Kidney (tissue), 14 donors: ENCODE results near the gene SNED1. TPM values are rescaled to one million over a fixed set of nuclear protein-coding genes. Genes with fewer than 3 reads are reported as not detected.
"Not testable (repeated sequence)": the region's sequence is repeated elsewhere in the genome, so short reads cannot be mapped to it uniquely, and the experiment has no call there.

Source experiments
- DNase-seq, 5 donors: peaks; one replicate each; pipeline ENCODE4 v3.0.0-alpha.2; 2013 to 2020
- FAIRE-seq: peaks from 2 replicates; lab custom pipeline; 2012; peaks lifted over from hg19 to GRCh38; lab: Jason Lieb, UNC
- H3K27ac ChIP-seq, 2 donors: one replicate each; pipeline ENCODE4 v1.7.0; 2013; ENCODE audit warnings: low read depth in 2 of 2, low read length in 2 of 2, inconsistent platforms in 1 of 2
- H3K27me3 ChIP-seq: one replicate; pipeline ENCODE4 v1.7.1; 2013; ENCODE audit warnings: low read length, inconsistent platforms; ENCODE audit not compliant: control insufficient read depth, insufficient read depth
- H3K36me3 ChIP-seq, 3 donors: one replicate each; pipeline versions ENCODE4 v1.7.0 to v1.7.1; 2013; ENCODE audit warnings: low read length in 3 of 3, control low read depth in 1 of 3, inconsistent platforms in 1 of 3; ENCODE audit not compliant: insufficient read depth in 3 of 3, control insufficient read depth in 2 of 3
- H3K4me1 ChIP-seq, 3 donors: one replicate each; pipeline versions ENCODE4 v1.7.0 to v1.7.1; 2013; ENCODE audit warnings: low read length in 3 of 3, inconsistent platforms in 1 of 3, low read depth in 1 of 3; ENCODE audit not compliant: control insufficient read depth in 2 of 3, insufficient read depth in 2 of 3
- H3K4me3 ChIP-seq, 3 donors: one replicate each; pipeline versions ENCODE4 v1.7.0 to v1.8.1; 2013; ENCODE audit warnings: low read length in 3 of 3, control low read depth in 1 of 3, inconsistent platforms in 1 of 3
- H3K9ac ChIP-seq, 3 donors: one replicate each; pipeline versions ENCODE4 v1.7.0 to v1.7.1; 2013; ENCODE audit warnings: low read length in 3 of 3, control low read depth in 1 of 3, inconsistent platforms in 1 of 3
- H3K9me3 ChIP-seq, 3 donors: one replicate each; pipeline versions ENCODE4 v1.7.0 to v1.7.1; 2013; ENCODE audit warnings: low read length in 3 of 3, control low read depth in 1 of 3, inconsistent platforms in 1 of 3; ENCODE audit not compliant: control insufficient read depth in 2 of 3, insufficient read depth in 1 of 3
- CTCF ChIP-seq: IDR thresholded peaks from 3 replicates; pipeline ENCODE4 v1.5.1; 2012; ENCODE audit warnings: mild to moderate bottlenecking, moderate library complexity, borderline replicate concordance; ENCODE audit not compliant: insufficient read depth; ENCODE audit errors: extremely low read depth
- intact Hi-C: fragments of 100-400 bp; cut with DNase I; formaldehyde crosslinking; loops from one replicate; pipeline ENCODE4 v1.11.1; 2022
- polyA plus RNA-seq: library from polyadenylated mRNA; stranded (reverse); fragments of 350-450 nt; fragmentation: Illumina TruSeq; extraction: RNeasy Lipid Tissue Mini Kit (QIAGEN cat#74804); gene quantifications from one replicate; pipeline ENCODE4 v1.2.3, GENCODE V29; 2014; ENCODE audit warnings: low read depth, low replicate concordance; ENCODE audit not compliant: insufficient read depth
- total RNA-seq: library from RNA; stranded (reverse); fragmentation: NEBNext Ultra II Directional; extraction: Animal tissue kit (Norgen Biotek cat#: 25700); gene quantifications from one replicate; pipeline ENCODE4 v1.2.1, GENCODE V29; 2021
- donor health status: control.
- donor health status: control.
- donor health status: control.
- donor health status: control.
- donor health status: control.
- donor health status: DM: yes; HTN: yes; CAD: no.
- donor health status: Normal renal cell carcinoma (clear cell type).

The SNED1 gene
- total and polyA plus RNA-seq, 2 donors from 2014 or later = 3.0 to 42.1 TPM

GRCh38 chr2:241102239-241102803, 103.9 kb downstream of the SNED1 start, which contains the start of gene MTERF4:
TSS of gene MTERF4 (minus strand) at chr2:241102287. CDS start at chr2:241102273, 14 bp downstream.
- no peak for TF ChIP-seq CTCF
- H3K27ac ChIP-seq = peak within 1 kb of the TSS; percentile 85 to 91

DNA sequence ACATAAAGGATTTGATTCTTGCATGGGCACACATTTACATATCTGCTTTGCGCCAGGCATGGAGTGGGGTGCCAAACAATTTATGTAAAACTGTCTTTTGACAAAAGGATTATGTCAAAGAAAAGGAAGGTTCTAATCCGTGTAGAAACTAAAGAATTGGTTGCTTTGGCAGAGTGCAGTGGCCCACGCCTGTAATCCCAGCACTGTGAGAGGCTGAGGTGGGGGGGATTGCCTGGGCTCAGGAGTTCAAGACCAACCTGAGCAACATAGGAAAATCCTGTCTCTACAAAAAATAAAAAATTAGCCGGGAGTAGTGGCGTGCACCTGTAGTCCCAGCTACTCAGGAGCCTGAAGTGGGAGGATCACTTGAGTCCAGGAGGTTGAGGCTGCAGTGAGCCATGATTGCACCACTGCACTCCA, 104.8 kb downstream of the SNED1 start:
- intact Hi-C loops = no loop called here
- peaks cover 0 to 8% (median 7%) of the 10 kb centered on the region in 3 donors for H3K4me1 ChIP-seq
- H3K27ac ChIP-seq = no peak overlapping the region
- peak overlapping the region in 2 of 3 donors; percentile 92 to 96 for H3K9ac ChIP-seq
- peak overlapping the region; percentile 91 to 96 (median 94) for H3K4me3 ChIP-seq
- FAIRE-seq (no peak), DNase-seq (no peak)
- TF ChIP-seq CTCF = no peak
- no peaks in the 10 kb centered on the region for H3K9me3 ChIP-seq
- no peaks in the 10 kb centered on the region for H3K27me3 ChIP-seq
- H3K36me3 ChIP-seq = peaks cover 3 to 12% (median 4%) of the 10 kb centered on the region in 3 donors

More at GRCh38 chr2:241102239-241102803, 103.9 kb downstream of the SNED1 start, which contains the start of gene MTERF4:
- intact Hi-C loops = no loop called here
- H3K4me1 ChIP-seq = peaks cover 0 to 8% (median 7%) of the 10 kb centered on the region in 3 donors
- FAIRE-seq (no peak), DNase-seq (peak; percentile 90 to 96 (median 94))
- H3K4me3 ChIP-seq = peak within 1 kb of the TSS; percentile 91 to 96 (median 94)
- no peaks in the 10 kb centered on the region for H3K9me3 ChIP-seq
- H3K27me3 ChIP-seq = no peaks in the 10 kb centered on the region
- H3K36me3 ChIP-seq = peaks cover 3 to 18% (median 7%) of the 10 kb centered on the region in 3 donors
- peak within 1 kb of the TSS; percentile 90 to 96 (median 92) for H3K9ac ChIP-seq

DNA sequence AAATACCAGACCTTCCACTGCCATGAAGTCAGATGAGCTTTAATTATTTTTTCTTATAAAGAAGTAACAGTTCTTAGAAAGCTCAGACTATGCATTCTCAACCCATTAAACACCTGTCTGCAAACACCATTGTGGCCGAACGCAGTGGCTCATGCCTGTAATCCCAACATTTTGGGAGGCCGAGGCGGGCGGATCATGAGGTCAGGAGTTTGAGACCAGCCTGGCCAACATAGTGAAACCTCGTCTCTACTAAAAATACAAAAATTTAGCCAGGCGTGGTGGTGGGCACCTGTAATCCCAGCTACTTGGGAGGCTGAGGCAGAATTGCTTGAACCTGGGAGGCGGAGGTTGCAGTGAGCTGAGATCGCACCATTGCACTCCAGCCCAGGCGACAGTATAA, 106.2 kb downstream of the SNED1 start:
- DNase-seq, H3K4me1 ChIP-seq, H3K27me3 ChIP-seq, intact Hi-C loops, H3K4me3 ChIP-seq, H3K9ac ChIP-seq, H3K36me3 ChIP-seq, H3K9me3 ChIP-seq, H3K27ac ChIP-seq, FAIRE-seq: not testable (repeated sequence)

DNA sequence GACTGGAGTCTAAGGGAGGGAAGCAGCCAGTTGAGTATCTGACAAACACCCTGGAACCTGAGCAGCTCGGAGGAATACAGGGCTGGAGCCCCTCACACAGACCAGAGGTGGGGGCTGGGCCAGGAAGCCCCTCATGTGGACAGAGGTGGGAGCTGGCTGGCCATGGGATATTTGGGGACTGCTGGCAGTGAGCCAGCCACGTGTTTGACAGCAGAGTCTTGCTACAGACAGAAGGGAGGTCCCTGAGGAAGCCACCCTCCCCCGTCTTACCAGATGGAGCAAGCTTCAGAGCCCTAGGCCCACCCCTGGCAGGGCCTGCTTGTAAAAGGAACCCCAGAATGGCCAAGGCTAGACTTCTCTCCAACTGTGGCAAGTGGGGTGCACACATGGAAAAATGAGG, 107.2 kb downstream of the SNED1 start:
- Histone ChIP-seq H3K36me3 (no peaks in the 10 kb centered on the region), H3K9me3 (no peaks in the 10 kb centered on the region), H3K27me3 (no peaks in the 10 kb centered on the region), H3K4me1 (peaks cover 0 to 7% (median 7%) of the 10 kb centered on the region in 3 donors), H3K27ac (no peak overlapping the region), H3K4me3 (no peak overlapping the region), H3K9ac (no peak overlapping the region)
- intact Hi-C loops = no loop called here
- TF ChIP-seq CTCF = no peak
- FAIRE-seq (no peak), DNase-seq (no peak)
